H1 (cell line): Measurements from ENCODE around the gene AK5. TPM values are rescaled to one million over a fixed set of nuclear protein-coding genes. Genes with fewer than 3 reads are reported as not detected.

ENCODE experiments used
- CTCF ChIA-PET: fragments of 300-600 bp; sonication (Branson Sonifier 250); formaldehyde crosslinking; loops from one replicate; lab custom pipeline; 2021; ENCODE audit not compliant: partially characterized antibody; lab: Charles Lee
- POLR2A ChIA-PET: fragments of 300-600 bp; sonication (Branson Sonifier 250); formaldehyde crosslinking; loops from one replicate; lab custom pipeline; 2021; ENCODE audit warnings: inconsistent platforms; ENCODE audit not compliant: partially characterized antibody; lab: Charles Lee
- DNase-seq, 2 experiments: peaks; one replicate each; pipeline versions ENCODE4 v3.0.0 to v3.0.0-alpha.2; 2010 to 2022; ENCODE audit warnings: low spot score in 2 of 2, low read depth in 1 of 2, mixed read lengths in 1 of 2
- FAIRE-seq: peaks from 2 replicates; lab custom pipeline; 2011; peaks lifted over from hg19 to GRCh38; lab: Jason Lieb, UNC
- H2AFZ ChIP-seq: 2 replicates; pipeline ENCODE4 v1.8.1; 2012; ENCODE audit warnings: low read length, inconsistent platforms
- H2AK5ac ChIP-seq: 2 replicates; pipeline ENCODE4 v1.6.1; 2013; ENCODE audit warnings: low read depth, low read length
- H2BK120ac ChIP-seq: replicated peaks from 2 replicates; pipeline ENCODE3; 2013; ENCODE audit warnings: low read depth, low read length, inconsistent platforms
- H2BK12ac ChIP-seq: 2 replicates; pipeline ENCODE4 v1.6.1; 2013; ENCODE audit warnings: low read depth, low read length
- H2BK15ac ChIP-seq: 2 replicates; pipeline ENCODE4 v1.6.1; 2013; ENCODE audit warnings: low read length
- H2BK20ac ChIP-seq: 2 replicates; pipeline ENCODE4 v1.6.1; 2013; ENCODE audit warnings: low read length
- H2BK5ac ChIP-seq: 2 replicates; pipeline ENCODE4 v1.6.1; 2013; ENCODE audit warnings: low read depth, low read length
- H3K14ac ChIP-seq: 2 replicates; pipeline ENCODE4 v1.6.1; 2013; ENCODE audit warnings: inconsistent platforms; ENCODE audit not compliant: insufficient read length
- H3K18ac ChIP-seq: 2 replicates; pipeline ENCODE4 v1.6.1; 2013; ENCODE audit warnings: low read length; ENCODE audit errors: extremely low read depth
- H3K23ac ChIP-seq: 2 replicates; pipeline ENCODE4 v1.6.1; 2013; ENCODE audit warnings: inconsistent platforms; ENCODE audit not compliant: insufficient read length
- H3K23me2 ChIP-seq: 2 replicates; pipeline ENCODE4 v1.6.1; 2013; ENCODE audit warnings: low read depth, low read length
- H3K27ac ChIP-seq: 2 replicates; pipeline ENCODE4 v1.6.1; 2011; ENCODE audit warnings: low read depth, low read length, inconsistent platforms
- H3K27me3 ChIP-seq, 4 experiments: replicated peaks in 1 of 4; 1 replicate in 1 of 4; 2 replicates in 3 of 4; pipeline versions ENCODE4 v1.6.1 to v1.8.1; 2011 to 2013; ENCODE audit warnings: low read length in 3 of 4, mild to moderate bottlenecking in 3 of 4, inconsistent platforms in 2 of 4, mixed read lengths in 2 of 4, moderate library complexity in 1 of 4; ENCODE audit not compliant: control insufficient read depth in 3 of 4, insufficient read depth in 3 of 4; ENCODE audit errors: extremely low read depth in 1 of 4
- H3K36me3 ChIP-seq, 4 experiments: 2 replicates each; pipeline versions ENCODE4 v1.6.1 to v1.8.1; 2011 to 2013; ENCODE audit warnings: mild to moderate bottlenecking in 4 of 4, low read length in 3 of 4, moderate library complexity in 2 of 4, control low read depth in 1 of 4, inconsistent platforms in 1 of 4; ENCODE audit not compliant: insufficient read depth in 4 of 4, control insufficient read depth in 2 of 4
- H3K4ac ChIP-seq: replicated peaks from 2 replicates; pipeline ENCODE3; 2013; ENCODE audit warnings: low read length, low read depth, mixed read lengths, inconsistent platforms; ENCODE audit not compliant: insufficient read length
- H3K4me1 ChIP-seq, 4 experiments: replicated peaks in 1 of 4; 1 replicate in 1 of 4; 2 replicates in 3 of 4; pipeline versions ENCODE4 v1.6.1 to v1.8.1; 2011 to 2013; ENCODE audit warnings: low read length in 3 of 4, inconsistent platforms in 2 of 4, mixed read lengths in 1 of 4; ENCODE audit not compliant: insufficient read depth in 4 of 4, control insufficient read depth in 3 of 4
- H3K4me2 ChIP-seq, 2 experiments: 2 replicates each; pipeline versions ENCODE4 v1.6.1 to v1.8.1; 2011 to 2013; ENCODE audit warnings: low read depth in 2 of 2, low read length in 2 of 2, control low read depth in 1 of 2, inconsistent platforms in 1 of 2, mild to moderate bottlenecking in 1 of 2; ENCODE audit not compliant: insufficient read depth in 1 of 2
- H3K4me3 ChIP-seq, 4 experiments: fragments of 200-600, 300-600 bp in 1 of 4; sonication (generic), shearing (Covaris generic), sonication (Bioruptor Twin) in 1 of 4; 2 replicates each; pipeline versions ENCODE4 v1.5.1 to v1.8.1; 2011 to 2016; ENCODE audit warnings: low read length in 4 of 4, low read depth in 3 of 4, control low read depth in 2 of 4, inconsistent platforms in 2 of 4, mild to moderate bottlenecking in 2 of 4, mixed read lengths in 1 of 4, moderate library complexity in 1 of 4; ENCODE audit not compliant: insufficient read depth in 2 of 4; ENCODE audit errors: extremely low read depth in 1 of 4
- H3K56ac ChIP-seq: replicated peaks from 2 replicates; pipeline ENCODE3; 2013; ENCODE audit warnings: low read depth, mild to moderate bottlenecking, mixed read lengths, low read length, inconsistent platforms; ENCODE audit not compliant: insufficient read length
- H3K79me1 ChIP-seq: 2 replicates; pipeline ENCODE4 v1.6.1; 2013; ENCODE audit warnings: low read depth, low read length, control low read depth
- H3K79me2 ChIP-seq, 2 experiments: 2 replicates each; pipeline versions ENCODE4 v1.6.1 to v1.8.1; 2012 to 2013; ENCODE audit warnings: low read length in 2 of 2, mild to moderate bottlenecking in 2 of 2, inconsistent platforms in 1 of 2; ENCODE audit not compliant: insufficient read depth in 2 of 2, control insufficient read depth in 1 of 2
- H3K9ac ChIP-seq, 4 experiments: replicated peaks in 1 of 4; 1 replicate in 1 of 4; 2 replicates in 3 of 4; pipeline versions ENCODE4 v1.6.1 to v1.8.1; 2011 to 2013; ENCODE audit warnings: low read depth in 3 of 4, low read length in 3 of 4, control low read depth in 2 of 4, mild to moderate bottlenecking in 2 of 4, moderate library complexity in 2 of 4, inconsistent platforms in 1 of 4; ENCODE audit errors: extremely low read depth in 1 of 4
- H3K9me3 ChIP-seq, 2 experiments: 2 replicates each; pipeline versions ENCODE4 v1.6.1 to v1.8.1; 2012 to 2013; ENCODE audit warnings: mild to moderate bottlenecking in 2 of 2, moderate library complexity in 2 of 2, control low read depth in 1 of 2, inconsistent platforms in 1 of 2, low read depth in 1 of 2, low read length in 1 of 2, mixed read lengths in 1 of 2; ENCODE audit not compliant: insufficient read depth in 2 of 2
- H4K20me1 ChIP-seq, 2 experiments: replicated peaks in 1 of 2; 2 replicates each; pipeline versions ENCODE3 to v1.8.1; 2011 to 2013; ENCODE audit warnings: inconsistent platforms in 2 of 2, low read length in 2 of 2, mild to moderate bottlenecking in 1 of 2; ENCODE audit not compliant: insufficient read depth in 2 of 2, control insufficient read depth in 1 of 2
- H4K5ac ChIP-seq: 2 replicates; pipeline ENCODE4 v1.6.1; 2013; ENCODE audit warnings: low read length, low read depth, mixed read lengths, inconsistent platforms; ENCODE audit not compliant: insufficient read length
- H4K8ac ChIP-seq: 2 replicates; pipeline ENCODE4 v1.8.0; 2013; ENCODE audit warnings: mild to moderate bottlenecking, moderate library complexity, low read length, inconsistent platforms; ENCODE audit not compliant: insufficient read depth; ENCODE audit errors: extremely low read depth
- H4K91ac ChIP-seq: replicated peaks from 2 replicates; pipeline ENCODE3; 2013; ENCODE audit warnings: low read length, mixed read lengths, inconsistent platforms; ENCODE audit not compliant: insufficient read length
- BRCA1 ChIP-seq: IDR thresholded peaks from 2 replicates; pipeline ENCODE4 v1.6.1; 2012; ENCODE audit warnings: low read depth, low read length, improper control_type of control experiment
- CHD2 ChIP-seq: IDR thresholded peaks from 2 replicates; pipeline ENCODE4 v1.6.1; 2012; ENCODE audit warnings: low read length, improper control_type of control experiment
- E2F6 ChIP-seq: IDR thresholded peaks from 2 replicates; pipeline ENCODE4 v1.6.1; 2012; ENCODE audit warnings: inconsistent platforms
- EZH2 ChIP-seq: fragments of 200-600 bp; sonication (generic); IDR thresholded peaks from 2 replicates; pipeline ENCODE4 v1.7.1; 2012; ENCODE audit warnings: low read depth, mild to moderate bottlenecking, moderate library complexity, low read length, inconsistent platforms; ENCODE audit not compliant: severe bottlenecking
- POLR2A ChIP-seq, 2 experiments: IDR thresholded peaks; 1 replicate in 1 of 2; 2 replicates in 1 of 2; pipeline ENCODE4 v1.6.1; 2011; ENCODE audit warnings: low read depth in 2 of 2, low read length in 2 of 2, mild to moderate bottlenecking in 2 of 2; ENCODE audit errors: control extremely low read depth in 1 of 2
- TEAD4 ChIP-seq: IDR thresholded peaks from 2 replicates; pipeline ENCODE4 v1.6.1; 2012; ENCODE audit warnings: low read depth, low read length, inconsistent platforms, mixed read lengths
- WGBS, 2 experiments: shearing (Covaris generic) in 1 of 2; methylation state at CpG; one replicate each; pipeline versions ENCODE4 v1.1.6 to v1.1.7; 2013 to 2015; ENCODE audit warnings: low lambda C conversion rate in 2 of 2, mixed read lengths in 2 of 2, inconsistent platforms in 1 of 2, low coverage in 1 of 2, missing lambda C conversion rate in 1 of 2; ENCODE audit not compliant: insufficient replicate concordance in 2 of 2, insufficient coverage in 1 of 2, insufficient read length in 1 of 2; ENCODE audit errors: extremely low coverage in 1 of 2, missing lambda C conversion rate in 1 of 2; 5-methylcytosine and 5-hydroxymethylcytosine counted together
- polyA plus RNA-seq, 7 experiments: library from polyadenylated mRNA; depleted of rRNA in 3 of 7; stranded (reverse) in 5 of 7; unstranded in 2 of 7; fragments of >200 nt in 5 of 7; fragments of 200-250 nt in 2 of 7; gene quantifications; 1 replicate in 5 of 7; 2 replicates in 1 of 7; 4 replicates in 1 of 7; pipeline versions ENCODE4 v1.2.1 to v1.2.3, GENCODE V29; 2011 to 2013; ENCODE audit warnings: missing spikeins in 2 of 7, mixed read lengths in 2 of 7
- total RNA-seq: library from RNA; stranded (reverse); fragmentation: NEBNext Ultra II Directional; extraction: Animal tissue kit (Norgen Biotek cat#: 25700); gene quantifications from 2 replicates; pipeline ENCODE4 v1.2.1, GENCODE V29; 2021

The AK5 gene
- total and polyA plus RNA-seq, 2 of the 8 experiments (the other 6 are each of a cell fraction or from before 2014, with no cell fraction given) = 2.0 to 7.1 TPM

DNA sequence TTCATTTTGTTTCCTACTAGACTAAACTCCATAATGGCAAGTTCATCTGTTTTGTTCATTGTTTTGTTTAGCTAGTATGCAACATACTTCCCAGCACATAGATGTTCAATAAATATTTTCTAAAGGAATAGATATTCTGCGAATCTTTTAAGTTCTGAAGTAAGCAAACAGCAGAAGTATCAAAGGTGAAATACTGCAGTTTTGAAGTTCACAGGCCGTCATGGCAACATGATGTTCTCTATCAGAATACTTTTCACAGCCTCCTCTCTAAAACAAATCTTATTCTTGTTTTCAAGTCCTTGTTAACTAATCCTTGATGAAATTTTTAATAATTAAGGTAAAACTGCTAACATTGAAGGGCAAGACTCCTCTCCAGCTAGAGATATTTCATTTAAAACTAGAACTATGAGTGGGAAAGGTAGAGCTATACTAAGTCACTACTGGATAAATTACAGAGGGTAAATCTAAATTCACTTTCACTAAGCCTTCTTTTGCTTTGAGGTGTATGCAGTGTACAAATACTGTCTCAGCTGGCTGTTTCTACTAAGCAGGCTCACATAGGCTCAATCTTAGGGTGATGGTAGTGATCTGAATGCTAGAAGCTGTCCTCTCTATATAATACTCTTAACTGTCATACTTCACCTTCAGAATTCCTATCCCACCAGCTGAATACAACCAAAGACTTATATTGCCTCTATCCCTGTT lies 303.9 kb downstream of the AK5 start:
- Histone ChIP-seq H3K4me1 (no peaks in the 10 kb centered on the region), H3K23me2 (no peaks in the 10 kb centered on the region), H3K4me2 (no peak overlapping the region), H2BK15ac (no peak overlapping the region), H4K5ac (no peak overlapping the region), H2BK20ac (no peak overlapping the region), H3K4me3 (no peak overlapping the region), H3K9ac (no peak overlapping the region), H3K14ac (no peak overlapping the region), H2BK5ac (no peak overlapping the region), H4K20me1 (no peaks in the 10 kb centered on the region), H3K9me3 (no peaks in the 10 kb centered on the region), H3K79me2 (no peaks in the 10 kb centered on the region), H3K36me3 (peaks cover 2 to 19% (median 9%) of the 10 kb centered on the region in 4 experiments; a peak in 7 of 8 replicates), H2AFZ (no peak overlapping the region), H3K27me3 (no peaks in the 10 kb centered on the region), H2AK5ac (no peak overlapping the region), H3K27ac (no peak overlapping the region), H4K8ac (no peak overlapping the region), H3K23ac (no peak overlapping the region), H3K79me1 (no peaks in the 10 kb centered on the region), H2BK12ac (no peak overlapping the region), H2BK120ac (no peak overlapping the region), H3K56ac (no peak overlapping the region), H4K91ac (no peak overlapping the region), H3K4ac (no peak overlapping the region), H3K18ac (no peak overlapping the region)
- DNase-seq (no peak), FAIRE-seq (no peak)
- POLR2A ChIA-PET = no interaction called here
- CTCF ChIA-PET = interaction anchor here (2.0 kb wide), 1 partner anchor 8 kb away, joined by 6 read pairs; no protein-coding TSS in a partner anchor
- 98% methylated on average over 2 of the region's 2 CpGs; no CpG with 5 or more reads in 1 of the 2 experiments for WGBS, 2 experiments
- TF ChIP-seq CHD2 (no peak), TEAD4 (no peak), BRCA1 (no peak), E2F6 (no peak), EZH2 (no peak), POLR2A (IDR thresholded peaks at IDR 0.05; ENCODE audit: control extremely low read depth in 1 of 2, low read depth in 2 of 2, low read length in 2 of 2) (no peak)
